Activated naive CD4-positive, alpha-beta T cell treated with anti-CD3 and anti-CD28 coated beads for 36 hours (primary cell): ENCODE measurements around the gene NCOA5. TPM values are rescaled to one million over a fixed set of nuclear protein-coding genes. Genes with fewer than 3 reads are reported as not detected.

Source experiments
- CTCF ChIA-PET: fragments of 350-600 bp; sonication (Branson Sonifier 250); formaldehyde crosslinking; loops from one replicate; lab custom pipeline; 2021; ENCODE audit warnings: antibody characterized with exemption; lab: Charles Lee
- DNase-seq: peaks from one replicate; pipeline ENCODE4 v3.0.0-alpha.2; 2020
- H3K27ac Mint-ChIP-seq: one replicate; pipeline ENCODE4 v1.8.0; 2021; ENCODE audit warnings: mild to moderate bottlenecking, mixed read lengths
- H3K27me3 Mint-ChIP-seq: one replicate; pipeline ENCODE4 v1.8.0; 2021; ENCODE audit warnings: low read depth, mixed read lengths
- H3K36me3 Mint-ChIP-seq: one replicate; pipeline ENCODE4 v1.8.0; 2021; ENCODE audit warnings: low read depth, mixed read lengths
- H3K4me1 Mint-ChIP-seq: one replicate; pipeline ENCODE4 v1.8.0; 2021; ENCODE audit warnings: low read depth, mixed read lengths
- H3K4me3 Mint-ChIP-seq: one replicate; pipeline ENCODE4 v1.8.0; 2021; ENCODE audit warnings: mild to moderate bottlenecking, moderate library complexity, mixed read lengths
- H3K9me3 Mint-ChIP-seq: one replicate; pipeline ENCODE4 v1.8.0; 2021; ENCODE audit warnings: mixed read lengths
- intact Hi-C: fragments of 100-400 bp; cut with micrococcal nuclease; formaldehyde crosslinking; loops from one replicate; pipeline ENCODE4 v1.15.1; 2023
- total RNA-seq, 2 experiments: library from RNA; stranded (reverse); gene quantifications; one replicate each; pipeline ENCODE4 v1.2.3, GENCODE V29; 2021

Gene NCOA5
- total RNA-seq, 2 experiments from 2014 or later: 4.4 to 5.1 TPM

- intact Hi-C loops: no loop called here
- Mint-ChIP-seq H3K4me1 (no peaks in the 10 kb centered on the region), H3K36me3 (no peaks in the 10 kb centered on the region), H3K4me3 (no peak overlapping the region), H3K9me3 (no peaks in the 10 kb centered on the region), H3K27ac (no peak overlapping the region), H3K27me3 (peaks cover 33% of the 10 kb centered on the region)
- DNase-seq: no peak
- CTCF ChIA-PET: interaction anchor here (1.0 kb wide), 1 partner anchor 57 kb away, joined by 3 read pairs; no protein-coding TSS in a partner anchor
Observed at GRCh38 chr20:46043556-46043955, 46.2 kb downstream of the NCOA5 start.

DNA sequence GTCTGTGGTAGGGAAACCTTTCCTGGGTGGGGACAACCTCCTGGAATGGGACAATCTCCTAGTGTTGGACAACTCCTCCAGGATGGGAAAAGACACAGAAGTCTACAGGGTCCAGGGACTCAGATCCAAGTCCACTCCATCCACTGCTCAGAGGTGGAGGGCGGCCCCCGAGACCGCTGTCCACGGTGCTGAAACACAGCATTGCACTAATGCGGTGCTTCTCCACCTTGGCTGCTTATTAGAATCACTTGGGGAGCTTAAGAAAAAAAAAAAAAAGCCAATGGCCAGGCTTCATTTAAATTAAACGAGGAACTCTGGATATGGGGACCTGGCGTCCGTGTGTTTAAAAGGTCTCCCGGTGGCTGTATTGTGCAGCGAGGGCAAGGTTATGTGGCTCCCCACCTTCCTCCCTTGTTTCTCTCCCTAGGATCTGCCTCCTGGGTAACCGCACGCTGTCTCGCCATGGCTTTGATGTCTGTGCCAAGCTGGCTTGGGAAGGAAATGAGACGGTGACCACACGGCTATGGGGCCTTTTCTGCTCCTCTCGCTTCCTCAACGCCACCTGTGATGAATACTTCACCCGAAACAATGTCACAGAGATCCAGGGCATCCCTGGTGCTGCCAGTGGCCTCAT is 48.7 kb downstream of the NCOA5 start:
- H3K36me3 Mint-ChIP-seq: no peaks in the 10 kb centered on the region
- peaks cover 32% of the 10 kb centered on the region for H3K27me3 Mint-ChIP-seq
- intact Hi-C loops: loop anchor here (1.0 kb wide), 1 partner anchor 12 kb away; the partner anchor contains the start of gene SLC12A5
- CTCF ChIA-PET: no interaction called here
- no peak overlapping the region for H3K4me3 Mint-ChIP-seq
- DNase-seq: peak; percentile 73
- no peaks in the 10 kb centered on the region for H3K9me3 Mint-ChIP-seq
- no peak overlapping the region for H3K27ac Mint-ChIP-seq
- no peaks in the 10 kb centered on the region for H3K4me1 Mint-ChIP-seq

- CTCF ChIA-PET: no interaction called here
- no peak overlapping the region for H3K4me3 Mint-ChIP-seq
- no peaks in the 10 kb centered on the region for H3K4me1 Mint-ChIP-seq
- H3K9me3 Mint-ChIP-seq: no peaks in the 10 kb centered on the region
- H3K27me3 Mint-ChIP-seq: peaks cover 47% of the 10 kb centered on the region
- DNase-seq: no peak
- intact Hi-C loops: no loop called here
- H3K36me3 Mint-ChIP-seq: no peaks in the 10 kb centered on the region
- no peak overlapping the region for H3K27ac Mint-ChIP-seq
Observed at GRCh38 chr20:46037036-46037435, 52.7 kb downstream of the NCOA5 start.

DNA sequence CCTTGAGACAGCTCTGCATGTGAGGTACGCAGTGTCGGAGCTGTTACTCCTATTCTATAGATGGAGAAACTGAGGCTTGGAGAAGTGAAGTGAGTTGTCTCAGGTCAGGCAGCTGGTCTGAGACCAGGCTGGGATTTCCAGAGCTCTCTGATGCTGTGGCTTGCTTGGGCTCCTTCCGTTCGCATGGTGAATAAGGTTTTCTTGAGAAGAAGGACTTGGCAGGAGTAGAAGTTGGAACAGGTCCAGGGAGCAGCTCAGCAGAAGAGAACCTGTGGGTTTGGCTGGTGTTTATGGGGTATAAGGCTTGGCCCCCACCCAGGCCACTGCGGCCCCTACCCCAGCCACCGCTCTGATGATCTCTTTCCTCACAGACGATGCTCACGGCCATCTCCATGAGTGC is 53.4 kb downstream of the NCOA5 start:
- CTCF ChIA-PET: no interaction called here
- Mint-ChIP-seq H3K27ac (no peak overlapping the region), H3K4me1 (no peaks in the 10 kb centered on the region), H3K36me3 (no peaks in the 10 kb centered on the region), H3K27me3 (peaks cover 40% of the 10 kb centered on the region), H3K4me3 (no peak overlapping the region), H3K9me3 (no peaks in the 10 kb centered on the region)
- intact Hi-C loops: no loop called here
- no peak for DNase-seq

- Mint-ChIP-seq H3K9me3 (no peaks in the 10 kb centered on the region), H3K36me3 (no peaks in the 10 kb centered on the region), H3K4me3 (no peak overlapping the region), H3K4me1 (no peaks in the 10 kb centered on the region), H3K27ac (no peak overlapping the region), H3K27me3 (peaks cover 44% of the 10 kb centered on the region)
- intact Hi-C loops: no loop called here
- no peak for DNase-seq
- CTCF ChIA-PET: no interaction called here
Observed at GRCh38 chr20:46035713-46036112, 54.0 kb downstream of the NCOA5 start.

- peaks cover 45% of the 10 kb centered on the region for H3K27me3 Mint-ChIP-seq
- intact Hi-C loops: no loop called here
- no peaks in the 10 kb centered on the region for H3K9me3 Mint-ChIP-seq
- H3K27ac Mint-ChIP-seq: no peak overlapping the region
- no peak for DNase-seq
- CTCF ChIA-PET: no interaction called here
- H3K4me3 Mint-ChIP-seq: no peak overlapping the region
- H3K36me3 Mint-ChIP-seq: no peaks in the 10 kb centered on the region
- no peaks in the 10 kb centered on the region for H3K4me1 Mint-ChIP-seq
Observed at GRCh38 chr20:46035253-46035652, 54.5 kb downstream of the NCOA5 start.

- no peaks in the 10 kb centered on the region for H3K9me3 Mint-ChIP-seq
- no peaks in the 10 kb centered on the region for H3K4me1 Mint-ChIP-seq
- intact Hi-C loops: no loop called here
- H3K27me3 Mint-ChIP-seq: peaks cover 51% of the 10 kb centered on the region
- no peak overlapping the region for H3K4me3 Mint-ChIP-seq
- CTCF ChIA-PET: interaction anchor here (1.9 kb wide), 1 partner anchor 47 kb away, joined by 7 read pairs; no protein-coding TSS in a partner anchor
- no peak for DNase-seq
- no peak overlapping the region for H3K27ac Mint-ChIP-seq
- no peaks in the 10 kb centered on the region for H3K36me3 Mint-ChIP-seq
Observed at GRCh38 chr20:46034039-46034438, 55.7 kb downstream of the NCOA5 start.

GRCh38 chr20:46031701-46032254 is 58.0 kb downstream of the NCOA5 start:
- no peak overlapping the region for H3K27ac Mint-ChIP-seq
- no peak overlapping the region for H3K4me3 Mint-ChIP-seq
- CTCF ChIA-PET: interaction anchor here (0.9 to 2.0 kb wide), 2 partner anchors 9 to 18 kb away, joined by 4 to 9 read pairs; no protein-coding TSS in a partner anchor
- no peaks in the 10 kb centered on the region for H3K36me3 Mint-ChIP-seq
- intact Hi-C loops: no loop called here
- no peaks in the 10 kb centered on the region for H3K9me3 Mint-ChIP-seq
- no peak for DNase-seq
- peaks cover 52% of the 10 kb centered on the region for H3K27me3 Mint-ChIP-seq
- no peaks in the 10 kb centered on the region for H3K4me1 Mint-ChIP-seq

DNA sequence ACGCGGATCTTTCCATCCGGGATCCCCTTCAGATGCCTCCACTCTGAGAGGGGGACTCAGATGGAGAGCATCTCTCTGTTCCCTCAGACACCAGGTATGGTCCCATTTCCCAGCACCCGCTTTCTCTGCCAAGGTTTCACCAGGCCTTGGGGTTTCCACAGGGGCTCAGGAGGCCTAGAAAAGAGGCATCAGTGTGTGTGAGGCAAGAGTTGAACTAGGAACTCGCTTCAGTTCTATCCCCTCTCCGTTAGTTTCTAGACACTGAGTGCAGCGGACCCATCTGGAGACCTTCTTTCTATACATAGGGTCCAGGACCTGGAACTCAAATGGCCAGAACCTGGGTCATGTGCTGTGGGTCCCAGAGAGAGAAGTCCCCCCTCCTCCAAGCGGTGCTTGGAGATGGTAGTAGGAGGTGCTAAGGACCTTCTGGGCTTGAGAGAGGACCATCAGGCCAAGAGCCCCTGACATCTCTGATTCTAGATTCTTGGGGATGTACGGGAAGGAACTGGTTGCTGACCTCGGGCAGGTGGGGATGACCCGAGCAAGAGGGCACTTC is 58.7 kb downstream of the NCOA5 start:
- Mint-ChIP-seq H3K27ac (no peak overlapping the region), H3K4me3 (no peak overlapping the region), H3K36me3 (no peaks in the 10 kb centered on the region), H3K9me3 (no peaks in the 10 kb centered on the region), H3K27me3 (peaks cover 56% of the 10 kb centered on the region), H3K4me1 (no peaks in the 10 kb centered on the region)
- intact Hi-C loops: no loop called here
- CTCF ChIA-PET: interaction anchor here (0.9 to 2.0 kb wide), 2 partner anchors 8 to 17 kb away, joined by 4 to 9 read pairs; no protein-coding TSS in a partner anchor
- no peak for DNase-seq

DNA sequence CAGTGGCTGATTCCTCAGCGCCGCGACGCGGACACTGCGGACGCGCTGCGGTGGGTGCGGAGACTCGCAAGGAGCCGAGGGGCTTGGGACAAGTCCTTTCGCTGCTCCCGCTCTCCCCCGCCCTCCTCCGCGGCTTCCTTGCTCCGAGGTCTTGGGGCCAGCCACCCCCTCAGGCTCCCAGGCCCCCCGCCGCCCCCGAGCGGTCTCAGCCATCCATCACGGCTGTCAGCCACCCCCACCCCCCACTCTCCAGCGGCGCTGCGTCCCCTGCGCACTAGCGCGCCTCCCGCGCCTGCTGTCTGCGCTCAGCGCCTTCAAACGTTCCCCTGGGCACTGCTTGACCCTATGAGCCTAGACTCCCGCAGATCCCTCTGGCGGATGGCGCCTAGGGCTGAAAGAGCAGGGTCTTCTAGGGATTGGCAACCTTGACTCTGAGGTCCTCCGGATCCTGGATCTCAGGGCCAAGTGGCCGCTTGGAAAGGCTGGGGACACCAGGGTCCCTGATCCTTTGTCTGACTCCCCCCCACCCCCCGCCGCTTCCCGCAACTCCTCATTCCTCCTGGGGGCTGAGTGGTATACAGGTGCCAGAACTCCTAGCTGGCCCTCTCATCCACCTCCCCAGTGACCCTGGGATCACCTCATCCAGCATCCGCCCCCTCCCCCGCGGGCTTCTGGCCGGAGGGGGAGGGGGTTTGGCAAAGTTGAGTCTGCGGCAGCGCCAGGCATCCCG is 59.3 kb downstream of the NCOA5 start:
- DNase-seq: no peak
- intact Hi-C loops: no loop called here
- Mint-ChIP-seq H3K36me3 (no peaks in the 10 kb centered on the region), H3K27me3 (peaks cover 58% of the 10 kb centered on the region), H3K27ac (no peak overlapping the region), H3K9me3 (no peaks in the 10 kb centered on the region), H3K4me1 (no peaks in the 10 kb centered on the region), H3K4me3 (no peak overlapping the region)
- CTCF ChIA-PET: interaction anchor here (1.3 kb wide), 1 partner anchor 16 kb away, joined by 3 read pairs; no protein-coding TSS in a partner anchor

GRCh38 chr20:46028772-46029371 is 60.9 kb downstream of the NCOA5 start, which contains the start of gene SLC12A5:
TSS of gene SLC12A5 (plus strand) at chr20:46029215. CDS start at chr20:46029345, 130 bp downstream.
- H3K27me3 Mint-ChIP-seq: peaks cover 50% of the 10 kb centered on the region
- no peaks in the 10 kb centered on the region for H3K36me3 Mint-ChIP-seq
- no peak within 1 kb of the TSS for H3K4me3 Mint-ChIP-seq
- no peaks in the 10 kb centered on the region for H3K9me3 Mint-ChIP-seq
- no peak within 1 kb of the TSS for H3K27ac Mint-ChIP-seq
- CTCF ChIA-PET: interaction anchor here (1.0 to 2.7 kb wide), 3 partner anchors 14 to 16 kb away, joined by 3 to 8 read pairs (median 3); no protein-coding TSS in a partner anchor
- intact Hi-C loops: loop anchor here (1.0 kb wide), 1 partner anchor 12 kb away; no protein-coding TSS in a partner anchor
- no peaks in the 10 kb centered on the region for H3K4me1 Mint-ChIP-seq
- no peak for DNase-seq

- Mint-ChIP-seq H3K27ac (no peak overlapping the region), H3K4me1 (peaks cover 3% of the 10 kb centered on the region), H3K4me3 (no peak overlapping the region), H3K9me3 (no peaks in the 10 kb centered on the region), H3K27me3 (peaks cover 50% of the 10 kb centered on the region), H3K36me3 (no peaks in the 10 kb centered on the region)
- CTCF ChIA-PET: interaction anchor here (1.0 to 2.7 kb wide), 3 partner anchors 13 to 105 kb away, joined by 3 to 8 read pairs (median 4); no protein-coding TSS in a partner anchor
- no peak for DNase-seq
- intact Hi-C loops: no loop called here
Observed at GRCh38 chr20:46028110-46028509, 61.7 kb downstream of the NCOA5 start.
